GM10266 (cell line): ENCODE measurements around the gene BCL2L14.

ENCODE experiments used
- DNase-seq: peaks from one replicate; pipeline ENCODE4 v3.0.0; 2012; ENCODE audit errors: extremely low spot score
- CTCF ChIP-seq: IDR thresholded peaks from 2 replicates; pipeline ENCODE4 v1.5.1; 2012; ENCODE audit warnings: mild to moderate bottlenecking, low read depth; ENCODE audit not compliant: control insufficient read depth, insufficient read depth; ENCODE audit errors: missing control alignments

Gene BCL2L14

GRCh38 chr12:12070674-12071656 lies at the start of gene BCL2L14:
Gene BCL2L14 (plus strand): TSS chr12:12070939. CDS start chr12:12079306, 8,367 bp downstream.
- peak; percentile 50 for DNase-seq
- no peak for TF ChIP-seq CTCF

- no peak for DNase-seq
- no peak for TF ChIP-seq CTCF
These were observed 48.3 kb upstream of the BCL2L14 start for GRCh38 chr12:12022306-12022936.

- no peak for TF ChIP-seq CTCF
- DNase-seq, result no peak
These were observed 47.3 kb upstream of the BCL2L14 start for GRCh38 chr12:12023456-12023855.

- peak; percentile 48 for DNase-seq
- TF ChIP-seq CTCF, result no peak
These were observed 45.6 kb upstream of the BCL2L14 start for GRCh38 chr12:12024911-12025682.

- DNase-seq, result no peak
- TF ChIP-seq CTCF, result no peak
These were observed 44.8 kb upstream of the BCL2L14 start for GRCh38 chr12:12025799-12026386.

GRCh38 chr12:12028668-12029402 lies 41.9 kb upstream of the BCL2L14 start:
- DNase-seq, result no peak
- no peak for TF ChIP-seq CTCF
